ENCODE measurements around the gene NPIPA5.
"Not testable (repeated sequence)": the region's sequence is repeated elsewhere in the genome, so short reads cannot be mapped to it uniquely, and the experiment has no call there.

The NPIPA5 gene

DNA sequence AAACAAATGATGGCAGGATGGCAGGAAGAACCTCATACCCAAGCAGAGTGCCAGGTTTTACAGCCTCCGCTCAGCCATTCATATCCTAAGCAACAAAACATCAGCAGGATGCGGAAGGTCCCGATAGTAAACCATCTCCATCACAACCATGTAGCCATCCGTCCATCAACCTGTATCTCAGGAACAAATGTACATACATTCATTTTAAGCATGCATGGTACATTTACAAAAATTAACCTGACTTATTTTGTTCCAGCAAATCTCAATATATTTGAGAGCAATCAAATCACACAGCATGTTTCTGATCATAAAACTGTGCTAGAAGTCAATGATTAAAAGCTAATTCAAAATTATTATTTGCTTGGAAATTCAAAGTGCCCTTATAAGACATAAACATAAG is at the start of gene NPIPA5:
Gene NPIPA5, minus strand, starts transcription at position 101 of the 400 bp plus-strand sequence. Its CDS starts 0 bp downstream, at position 101.
- not testable (repeated sequence) for DNase-seq

- peak; percentile 59 for DNase-seq
Measured at GRCh38 chr16:15427648-15428239, 49.6 kb upstream of the NPIPA5 start.

GRCh38 chr16:15426796-15427195 is 48.7 kb upstream of the NPIPA5 start:
- DNase-seq = no peak

DNA sequence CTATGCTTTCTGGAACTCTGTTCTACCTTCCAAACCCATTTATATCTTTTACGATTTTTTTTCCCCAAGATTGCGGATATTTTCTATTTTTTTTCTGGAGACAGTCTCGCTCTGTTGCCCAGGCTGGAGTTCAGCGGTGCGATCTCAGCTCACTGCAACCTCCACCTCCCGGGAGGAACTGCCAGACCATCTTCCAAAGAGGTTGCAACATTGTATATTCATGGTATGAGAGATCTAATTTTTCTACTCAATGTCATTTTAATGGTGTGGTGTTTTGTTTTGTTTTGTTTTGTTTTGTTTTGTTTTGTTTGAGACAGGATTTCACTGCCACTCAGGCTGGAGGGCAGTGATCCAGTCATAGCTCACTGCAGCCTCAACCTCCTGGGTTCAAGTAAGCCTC is 47.8 kb upstream of the NPIPA5 start:
- DNase-seq = no peak

- no peak for DNase-seq
Measured at GRCh38 chr16:15422222-15422621, 44.1 kb upstream of the NPIPA5 start.

GRCh38 chr16:15421696-15422095 is 43.6 kb upstream of the NPIPA5 start:
- not testable (repeated sequence) for DNase-seq

DNA sequence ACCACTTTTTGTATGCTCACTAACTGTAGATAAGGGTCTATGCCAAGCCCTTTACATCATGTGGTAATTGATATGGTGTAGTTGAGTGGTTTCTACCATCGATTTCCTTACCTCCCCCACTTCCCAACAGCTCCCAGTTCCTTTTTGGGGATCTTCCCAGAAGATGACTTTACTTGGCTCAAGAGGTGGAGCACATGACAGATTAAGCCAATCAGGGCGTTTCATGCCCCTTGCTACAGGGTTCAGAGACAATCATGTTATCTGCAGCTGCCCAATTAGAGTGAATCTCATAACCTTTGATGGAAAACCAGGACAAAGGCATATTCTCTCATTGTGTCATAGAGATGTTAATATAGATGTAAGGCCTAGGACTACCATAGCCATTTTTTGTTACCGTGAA is 40.1 kb upstream of the NPIPA5 start:
- no peak for DNase-seq

GRCh38 chr16:15417197-15417596 is 39.1 kb upstream of the NPIPA5 start:
- no peak for DNase-seq

DNA sequence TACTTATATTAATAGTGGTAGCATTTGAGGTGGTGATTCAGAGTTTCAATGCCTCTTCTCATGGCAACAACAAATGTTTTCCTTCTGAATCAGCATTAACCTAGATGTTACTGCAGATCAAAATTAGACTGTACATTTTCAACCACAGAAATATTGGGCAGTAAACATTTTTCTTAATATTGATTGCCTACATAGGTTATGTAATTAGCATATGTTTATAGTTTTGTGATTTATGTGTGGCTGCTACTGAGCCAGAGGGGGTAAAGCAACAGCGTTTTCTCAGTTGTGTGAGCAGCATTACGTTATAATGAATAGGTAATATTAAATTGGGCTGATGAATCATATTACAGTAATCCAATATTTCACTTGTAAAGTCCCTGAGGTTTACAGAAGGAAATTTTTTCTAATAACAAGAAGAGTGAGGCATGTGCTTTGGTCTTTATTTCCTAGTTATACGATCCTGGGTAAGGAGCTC is 37.5 kb upstream of the NPIPA5 start:
- DNase-seq = peak; percentile 42

- DNase-seq = not testable (repeated sequence)
Measured at GRCh38 chr16:15409476-15409875, 31.4 kb upstream of the NPIPA5 start.

DNA sequence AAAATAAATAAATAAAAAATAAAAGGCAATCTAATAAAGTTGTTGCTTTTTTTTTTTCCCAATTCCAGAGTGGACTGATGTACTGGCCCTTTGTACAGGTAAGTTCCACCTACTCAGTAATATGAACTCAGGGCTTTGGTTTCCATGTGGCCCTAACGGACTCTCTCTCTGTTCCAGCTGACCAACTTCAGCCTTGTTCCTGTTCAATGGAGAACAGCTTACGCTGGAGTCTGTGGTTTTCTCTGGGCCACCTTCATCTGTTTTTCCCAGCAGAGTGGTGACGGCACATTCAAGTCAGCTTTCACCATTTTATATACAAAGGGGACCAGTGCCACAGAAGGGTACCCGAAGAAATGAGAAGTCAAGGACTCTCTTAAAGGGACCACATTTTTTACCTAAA is 29.7 kb upstream of the NPIPA5 start:
- DNase-seq = peak; percentile 11

DNA sequence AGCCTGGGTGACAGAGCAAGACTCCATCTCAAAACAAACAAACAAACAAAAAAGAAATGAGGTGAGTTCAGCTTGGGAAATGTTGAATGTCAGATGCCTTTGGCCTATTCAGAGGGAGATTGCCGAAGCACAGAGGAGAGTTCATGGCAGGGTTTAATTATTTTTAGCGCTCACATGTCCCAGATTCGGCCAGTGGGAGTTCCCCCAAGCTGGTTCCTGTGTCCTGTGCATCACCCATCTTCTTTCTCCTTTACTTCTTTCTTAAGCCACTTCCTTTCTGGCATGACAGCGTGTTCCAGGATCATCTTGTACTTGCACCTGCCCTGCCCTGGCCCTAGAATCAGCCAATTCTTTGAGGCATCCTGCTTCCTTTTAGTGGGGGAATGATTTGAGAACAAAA is 26.7 kb upstream of the NPIPA5 start:
- DNase-seq = no peak

GRCh38 chr16:15404091-15404490 is 26.0 kb upstream of the NPIPA5 start:
- not testable (repeated sequence) for DNase-seq

DNA sequence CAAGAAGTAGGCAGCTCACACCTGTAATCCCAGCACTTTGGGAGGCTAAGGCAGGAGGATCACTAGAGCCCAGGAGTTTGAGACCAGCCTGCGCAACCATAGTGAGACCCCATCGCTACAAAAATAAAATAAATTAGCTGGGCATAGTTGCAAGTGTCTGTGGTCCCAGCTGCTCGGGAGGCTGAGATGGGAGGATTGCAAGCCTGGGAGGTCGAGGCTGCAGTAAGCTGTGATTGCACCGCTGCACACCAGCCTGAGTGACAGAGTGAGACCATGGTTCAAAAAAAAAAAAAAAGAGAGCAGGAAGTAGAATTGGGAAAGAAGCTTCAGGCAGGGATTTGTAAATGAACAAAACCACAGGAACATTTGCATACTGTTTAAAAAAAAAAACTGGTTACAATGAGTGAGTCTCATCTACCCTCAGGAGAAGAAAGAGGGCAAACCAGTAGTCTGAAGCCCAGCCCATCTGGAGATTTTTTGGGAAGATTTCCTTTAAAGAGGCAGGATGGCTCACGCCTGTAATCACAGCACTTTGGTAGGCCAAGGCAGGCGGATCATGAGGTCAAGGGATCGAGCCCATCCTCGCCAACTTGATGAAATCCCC is 25.4 kb upstream of the NPIPA5 start:
- no peak for DNase-seq

DNA sequence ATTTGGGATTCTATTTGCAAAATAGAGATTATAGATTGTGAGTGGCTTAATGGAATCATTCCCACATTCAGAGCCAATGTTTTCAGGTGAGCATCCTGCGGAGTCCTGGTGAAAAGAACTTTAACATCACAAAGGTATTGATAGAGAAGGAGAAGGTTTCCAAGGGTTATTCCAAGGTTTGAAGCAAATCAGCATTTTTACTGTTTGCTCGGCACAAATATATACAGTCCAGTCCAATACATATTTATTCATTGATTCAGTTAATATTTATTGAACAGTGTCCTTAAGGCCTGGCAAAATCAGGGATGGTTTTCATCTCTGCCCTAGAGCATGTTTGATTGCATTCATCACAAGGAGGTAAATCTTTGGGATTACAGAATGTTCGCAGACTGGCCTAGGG is 23.9 kb upstream of the NPIPA5 start:
- no peak for DNase-seq

DNA sequence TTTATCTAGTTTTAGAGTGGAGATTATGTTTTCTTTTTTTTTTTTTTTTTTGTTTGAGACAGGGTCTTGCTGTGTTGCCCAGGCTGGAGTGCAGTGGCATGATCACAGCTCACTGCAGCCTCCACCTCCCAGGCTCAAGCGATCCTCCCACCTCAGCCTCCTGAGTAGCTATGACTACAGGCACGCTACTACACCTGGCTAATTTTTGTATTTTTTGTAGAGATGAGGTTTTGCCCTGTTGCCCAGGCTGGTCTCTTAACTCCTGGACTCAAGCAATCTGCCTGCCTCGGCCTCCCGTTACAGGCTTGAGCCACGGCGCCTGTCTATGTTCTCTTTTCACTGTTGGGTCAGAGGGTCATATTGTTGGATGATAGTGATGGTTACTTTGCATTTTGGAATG is 22.2 kb upstream of the NPIPA5 start:
- not testable (repeated sequence) for DNase-seq

- no peak for DNase-seq
Measured at GRCh38 chr16:15399317-15399716, 21.2 kb upstream of the NPIPA5 start.

GRCh38 chr16:15398618-15399316 is 20.7 kb upstream of the NPIPA5 start:
- DNase-seq = no peak

DNA sequence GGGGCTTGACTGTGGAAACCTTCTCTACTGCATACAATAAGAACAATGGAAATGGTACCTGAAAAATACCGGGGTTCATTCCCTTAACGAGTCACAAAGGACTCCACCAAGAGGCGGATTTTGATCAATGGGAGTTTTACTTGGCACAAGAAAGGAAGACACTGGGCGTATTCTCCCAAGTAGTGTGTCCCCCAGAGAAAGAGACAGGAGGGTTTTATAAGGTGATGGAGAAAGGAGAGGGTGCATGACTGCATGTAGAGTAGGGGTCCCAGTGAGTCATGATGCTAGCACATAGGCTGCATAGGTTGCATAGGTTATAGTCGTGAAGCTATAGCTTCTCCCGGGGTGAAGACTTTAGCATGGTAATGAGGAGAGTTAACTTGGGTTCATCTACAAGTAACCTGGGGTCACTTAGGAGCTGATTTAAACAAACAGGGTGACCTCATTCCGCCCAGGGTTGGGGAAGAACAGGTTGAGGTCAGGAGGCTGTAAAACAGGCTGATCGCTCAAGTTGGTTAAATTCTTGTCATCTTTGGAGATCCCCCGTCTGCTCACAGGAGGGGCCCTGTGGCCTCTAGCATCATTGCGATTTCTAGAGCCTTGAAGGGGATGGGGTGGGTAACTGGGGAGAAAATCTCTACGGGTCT is 19.0 kb upstream of the NPIPA5 start:
- no peak for DNase-seq

DNA sequence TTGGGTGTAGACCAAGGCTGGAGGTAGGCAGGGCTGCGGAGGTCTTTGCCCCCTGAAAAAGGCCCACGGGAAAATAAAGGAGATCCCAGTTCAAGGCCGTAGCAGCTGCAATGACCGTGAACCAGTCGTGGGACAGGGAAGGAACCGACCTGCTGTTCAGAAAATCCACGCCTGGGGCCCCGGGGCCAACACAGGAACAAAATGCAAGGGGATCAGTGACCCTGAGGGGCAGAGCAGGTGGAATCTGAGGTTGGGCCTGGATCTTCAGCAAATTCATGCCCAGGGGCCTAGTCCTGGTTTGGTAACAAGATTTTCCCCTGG is 18.4 kb upstream of the NPIPA5 start:
- DNase-seq = not testable (repeated sequence)

DNA sequence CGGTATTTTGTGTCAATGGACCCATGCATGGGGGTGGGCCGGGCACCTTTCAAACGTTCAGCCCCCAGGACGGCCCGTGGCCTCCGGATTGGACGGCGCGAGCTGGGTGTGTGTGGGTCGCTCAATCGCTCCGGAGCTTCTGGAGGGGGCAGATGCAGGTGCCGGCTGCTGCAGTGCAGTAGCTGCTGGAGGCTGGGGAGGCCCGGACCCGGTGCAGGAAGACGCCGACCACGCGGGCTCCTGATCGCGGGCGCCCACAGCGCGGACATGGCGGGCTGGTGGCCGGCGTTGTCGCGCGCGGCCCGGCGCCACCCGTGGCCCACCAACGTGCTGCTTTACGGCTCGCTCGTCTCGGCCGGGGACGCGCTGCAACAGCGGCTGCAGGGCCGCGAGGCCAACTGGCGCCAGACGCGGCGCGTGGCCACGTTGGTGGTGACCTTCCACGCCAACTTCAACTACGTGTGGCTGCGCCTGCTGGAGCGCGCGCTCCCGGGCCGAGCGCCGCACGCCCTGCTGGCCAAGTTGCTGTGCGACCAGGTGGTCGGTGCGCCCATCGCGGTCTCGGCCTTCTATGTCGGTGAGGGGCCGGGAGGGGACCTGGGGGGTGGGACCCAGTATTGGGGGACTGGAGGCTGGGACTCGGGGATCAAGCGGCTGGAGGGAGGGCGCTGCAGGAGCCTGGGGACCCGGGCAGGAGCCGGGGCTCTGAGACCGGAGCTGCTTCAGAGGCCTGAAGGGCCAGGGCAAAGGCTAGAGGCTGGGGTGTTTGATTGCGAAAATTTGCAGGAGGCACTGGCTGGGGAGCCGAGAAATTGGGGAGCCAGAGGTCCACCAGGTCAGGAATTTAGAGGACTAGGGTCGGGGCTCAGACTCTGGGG is 17.8 kb upstream of the NPIPA5 start, which contains the start of gene MPV17L:
Gene MPV17L, plus strand, starts transcription at position 124 of the 878 bp plus-strand sequence. Its CDS starts 144 bp downstream, at position 268.
- not testable (repeated sequence) for DNase-seq

- DNase-seq = not testable (repeated sequence)
Measured at GRCh38 chr16:15393025-15393424, 14.9 kb upstream of the NPIPA5 start.

DNA sequence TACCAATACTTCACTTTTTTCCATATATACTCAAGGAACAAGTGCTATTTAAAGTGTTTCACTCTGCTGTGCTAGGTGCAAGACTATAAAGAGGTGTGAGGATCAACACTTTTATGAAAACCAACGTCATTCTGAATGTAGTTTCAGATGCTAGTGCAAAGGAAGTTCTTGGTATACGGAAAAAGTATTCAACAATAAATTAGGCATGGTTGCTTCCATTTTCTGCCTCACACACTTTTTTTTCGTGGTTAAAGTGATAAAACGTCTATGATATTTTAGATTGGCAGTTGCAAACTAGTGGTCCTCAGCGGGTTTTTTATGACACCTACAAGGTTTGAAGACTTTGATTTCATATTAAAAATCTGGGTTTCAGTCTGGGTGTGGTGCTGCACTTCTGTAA is 11.8 kb upstream of the NPIPA5 start:
- DNase-seq = not testable (repeated sequence)
